Stimulated activated CD8-positive, alpha-beta memory T cell treated with anti-CD3 and anti-CD28 coated beads, Interleukin-15, amount 100 ng/mL, for 24 hours (primary cell): Measurements from ENCODE around the gene SPTLC3.
"Not testable (repeated sequence)": the region's sequence is repeated elsewhere in the genome, so short reads cannot be mapped to it uniquely, and the experiment has no call there.

Experiments used
- DNase-seq: peaks from one replicate; pipeline ENCODE4 v3.0.0-alpha.2; 2020; ENCODE audit warnings: low read depth

The SPTLC3 gene

GRCh38 chr20:13008761-13009681, at the start of gene SPTLC3:
Gene SPTLC3, plus strand, starts transcription at chr20:13008972. Its CDS starts 296 bp downstream, at chr20:13009268.
- DNase-seq, result no peak

- DNase-seq, result no peak
These were observed 47.0 kb upstream of the SPTLC3 start for GRCh38 chr20:12961725-12962124.

DNA sequence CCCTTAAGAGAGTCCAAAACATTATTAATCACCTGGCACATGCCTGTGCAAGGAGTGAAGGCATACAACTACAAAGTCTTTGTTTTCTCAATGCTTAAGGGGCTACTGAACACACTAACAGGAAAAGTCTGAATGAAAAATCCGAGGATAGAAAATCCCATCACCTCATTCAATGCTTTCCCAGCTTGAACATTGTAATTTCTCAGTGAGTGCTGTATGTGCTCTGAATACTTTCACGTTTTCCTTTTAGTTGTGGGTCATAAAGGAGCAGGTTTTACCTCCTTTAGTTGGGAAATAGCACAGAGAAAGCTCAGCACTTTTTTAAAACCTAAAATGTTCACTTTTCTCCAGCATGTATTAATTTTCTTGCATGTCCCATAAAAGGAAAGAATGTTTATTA, 45.9 kb upstream of the SPTLC3 start:
- no peak for DNase-seq

- DNase-seq, result no peak
These were observed 45.4 kb upstream of the SPTLC3 start for GRCh38 chr20:12963416-12963815.

DNA sequence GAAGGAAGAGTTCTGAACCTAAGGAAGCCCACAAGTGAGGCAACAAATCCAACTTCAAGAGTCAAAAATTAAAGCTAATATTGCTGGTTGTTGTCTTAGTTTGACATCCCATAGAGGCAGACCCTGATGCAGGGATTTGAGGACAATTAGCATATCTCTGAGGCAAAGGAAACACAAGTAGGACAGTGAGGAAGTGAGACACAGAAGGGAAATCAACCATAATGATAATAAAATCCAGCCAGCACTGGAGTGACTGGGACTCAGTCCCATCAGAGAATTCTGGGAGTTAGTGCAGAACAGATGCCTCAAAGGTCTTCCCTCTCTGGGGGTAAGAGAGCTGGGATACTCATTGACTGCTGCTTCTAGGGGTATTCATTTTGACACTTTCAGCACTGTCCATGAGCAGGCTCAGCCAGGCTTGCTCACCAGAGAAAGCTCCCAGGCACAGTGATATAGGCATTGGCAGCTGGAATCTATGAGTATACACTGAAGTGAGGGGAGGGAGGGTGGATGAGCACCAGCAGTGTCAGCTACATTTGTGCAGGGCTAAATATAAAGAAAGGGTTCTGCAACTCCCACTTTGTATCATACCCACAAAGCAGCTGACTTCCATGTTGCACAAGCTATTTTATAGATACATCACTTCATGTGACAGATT, 43.4 kb upstream of the SPTLC3 start:
- DNase-seq, result no peak

- DNase-seq, result no peak
These were observed 42.9 kb upstream of the SPTLC3 start for GRCh38 chr20:12965870-12966251.

- DNase-seq, result no peak
These were observed 42.2 kb upstream of the SPTLC3 start for GRCh38 chr20:12966468-12967085.

DNA sequence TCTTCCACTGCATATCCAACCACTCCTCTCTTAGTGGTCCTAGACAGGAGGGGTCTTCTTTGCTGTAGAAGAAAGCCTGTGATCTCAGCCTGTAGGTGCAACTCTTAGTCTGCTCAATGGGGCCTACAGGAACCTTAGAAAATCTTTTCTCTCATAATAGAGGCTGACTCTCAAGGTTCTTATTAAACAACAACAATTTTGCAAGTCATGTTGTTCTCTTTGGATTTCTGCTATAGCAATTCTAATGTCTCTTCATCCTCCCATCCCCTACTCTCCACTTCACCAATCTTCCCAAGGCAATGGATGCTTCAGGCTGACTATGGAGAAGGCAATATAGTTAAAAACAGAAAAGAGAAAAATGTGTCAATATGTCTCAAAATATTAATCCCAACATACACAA, 40.8 kb upstream of the SPTLC3 start:
- no peak for DNase-seq

GRCh38 chr20:12968472-12968871, 40.3 kb upstream of the SPTLC3 start:
- DNase-seq, result no peak

DNA sequence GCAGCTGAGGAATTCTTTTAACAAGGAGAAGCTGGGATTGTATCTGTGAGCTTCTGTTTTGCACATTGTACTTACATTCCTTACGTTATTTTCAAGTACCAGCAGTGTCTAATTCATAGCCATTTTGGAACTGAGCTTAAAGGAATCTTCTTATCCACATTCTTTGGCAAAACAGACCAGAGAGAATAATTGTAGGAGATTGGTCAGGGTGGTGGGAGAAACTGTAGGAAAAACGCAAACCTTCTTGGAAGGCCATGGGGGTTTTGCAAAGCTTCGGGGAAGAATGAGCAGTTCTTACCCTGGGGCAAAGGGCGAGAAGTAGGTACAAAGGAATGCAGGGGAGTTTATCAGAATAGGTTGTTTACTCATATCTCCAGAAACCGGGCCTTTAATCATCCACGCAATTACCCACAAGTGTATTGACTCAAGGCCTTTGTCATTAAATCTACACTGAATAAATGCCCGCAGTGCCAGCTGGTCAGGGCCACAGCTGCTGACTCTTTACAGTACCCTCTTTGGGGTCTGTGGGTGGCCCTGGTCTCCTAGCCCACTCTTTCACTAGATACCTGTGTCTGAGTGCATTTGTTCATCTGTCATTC, 39.6 kb upstream of the SPTLC3 start:
- no peak for DNase-seq

GRCh38 chr20:12970372-12970821, 38.4 kb upstream of the SPTLC3 start:
- DNase-seq, result no peak

- no peak for DNase-seq
These were observed 32.8 kb upstream of the SPTLC3 start for GRCh38 chr20:12975833-12976608.

DNA sequence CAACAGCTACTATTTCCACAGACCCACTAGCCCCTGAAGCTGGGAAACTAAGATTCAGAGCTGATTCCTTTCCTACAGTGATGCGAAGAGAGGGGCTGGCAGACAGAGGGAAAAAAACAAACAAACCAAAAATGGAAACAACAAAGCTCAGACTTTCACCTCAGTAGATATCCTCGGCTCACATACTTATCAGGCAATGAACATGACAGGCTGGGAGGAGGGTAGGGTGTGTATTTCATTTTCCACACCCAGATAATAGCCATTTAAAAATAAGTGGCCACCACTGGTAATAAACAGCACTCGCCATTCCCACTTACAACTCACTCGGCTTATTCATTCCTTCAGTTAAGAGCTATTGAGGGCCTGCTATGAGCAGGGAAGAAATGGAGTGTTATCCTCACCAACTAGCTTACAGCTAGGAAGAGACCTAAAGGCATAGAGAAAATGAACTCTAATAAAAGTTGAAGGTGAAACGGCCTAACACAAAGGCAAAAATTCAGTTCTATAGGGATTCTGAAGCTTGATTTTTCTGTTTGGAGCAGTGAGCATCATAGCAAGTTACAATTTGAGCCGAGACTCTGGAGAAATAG, 32.0 kb upstream of the SPTLC3 start:
- no peak for DNase-seq

GRCh38 chr20:12977328-12978125, 31.2 kb upstream of the SPTLC3 start:
- no peak for DNase-seq

DNA sequence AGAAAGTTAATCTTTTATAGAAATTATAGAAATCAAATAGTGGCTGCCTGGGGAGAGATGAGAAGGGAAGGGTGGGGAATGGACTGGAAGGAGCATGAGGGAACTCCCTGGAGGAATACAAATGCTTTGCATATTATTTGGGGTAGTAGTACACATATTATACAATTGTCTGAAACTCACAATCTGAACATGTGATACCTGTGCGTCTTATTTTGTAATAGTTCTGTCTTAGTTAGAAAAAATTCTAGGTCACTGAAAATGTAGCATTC, 30.7 kb upstream of the SPTLC3 start:
- no peak for DNase-seq

DNA sequence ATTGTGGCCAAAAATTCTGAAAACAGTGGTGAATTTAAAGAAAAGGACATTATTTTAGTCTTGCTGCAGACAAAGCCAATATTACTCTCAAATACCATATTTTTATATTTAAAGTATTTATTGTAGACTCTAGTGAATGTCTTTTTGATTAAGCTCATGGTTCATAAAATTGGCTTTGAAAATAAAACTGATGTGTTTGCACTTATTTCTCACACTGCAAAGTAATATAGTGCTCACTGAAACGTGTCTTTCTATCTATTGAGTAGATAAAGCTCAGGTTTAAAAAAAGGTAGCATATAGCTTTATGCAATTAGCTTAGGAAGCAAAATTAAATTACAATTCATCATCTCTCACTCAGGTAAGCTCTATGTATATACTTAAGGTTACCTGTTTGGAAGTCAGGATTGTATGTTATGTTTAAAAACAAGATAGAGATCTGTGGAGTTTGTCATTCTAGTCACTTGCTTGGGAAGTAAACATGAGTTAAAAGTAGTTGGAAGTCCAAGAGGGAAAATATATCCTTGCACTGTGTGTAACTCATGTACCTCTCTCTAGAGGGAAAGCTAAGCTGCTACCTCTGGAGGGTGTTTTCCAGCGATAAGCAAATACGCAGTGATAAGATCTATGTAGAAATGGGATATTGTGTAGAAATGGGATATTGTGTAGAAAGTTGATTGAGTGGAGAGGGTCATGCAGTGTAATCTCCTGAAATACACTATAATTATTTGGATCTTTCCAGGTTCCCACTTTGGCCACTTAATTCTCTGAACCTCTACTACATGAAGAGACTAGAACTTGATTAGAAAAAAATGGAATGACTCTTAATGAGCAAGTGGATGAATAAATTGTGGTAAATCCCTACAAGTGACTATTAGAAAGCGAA, 29.9 kb upstream of the SPTLC3 start:
- no peak for DNase-seq

DNA sequence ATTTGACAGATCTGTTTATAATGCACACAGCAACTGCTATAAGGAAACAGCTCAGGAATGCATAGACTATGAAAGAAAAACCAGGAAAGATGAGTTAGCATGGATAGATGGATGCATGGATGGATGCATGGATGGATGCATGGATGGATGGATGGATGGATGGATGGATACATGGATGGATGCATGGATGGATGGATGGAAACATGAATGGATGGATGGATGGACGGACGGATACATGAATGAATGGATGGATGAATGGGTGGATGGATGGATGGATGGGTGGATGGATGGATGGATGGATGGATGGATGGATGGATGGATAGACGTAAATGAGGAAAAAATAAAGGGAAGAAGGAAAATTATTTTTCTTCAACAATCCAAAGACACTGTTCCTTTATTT, 29.1 kb upstream of the SPTLC3 start:
- DNase-seq, result not testable (repeated sequence)

GRCh38 chr20:12982098-12982497, 26.7 kb upstream of the SPTLC3 start:
- no peak for DNase-seq

DNA sequence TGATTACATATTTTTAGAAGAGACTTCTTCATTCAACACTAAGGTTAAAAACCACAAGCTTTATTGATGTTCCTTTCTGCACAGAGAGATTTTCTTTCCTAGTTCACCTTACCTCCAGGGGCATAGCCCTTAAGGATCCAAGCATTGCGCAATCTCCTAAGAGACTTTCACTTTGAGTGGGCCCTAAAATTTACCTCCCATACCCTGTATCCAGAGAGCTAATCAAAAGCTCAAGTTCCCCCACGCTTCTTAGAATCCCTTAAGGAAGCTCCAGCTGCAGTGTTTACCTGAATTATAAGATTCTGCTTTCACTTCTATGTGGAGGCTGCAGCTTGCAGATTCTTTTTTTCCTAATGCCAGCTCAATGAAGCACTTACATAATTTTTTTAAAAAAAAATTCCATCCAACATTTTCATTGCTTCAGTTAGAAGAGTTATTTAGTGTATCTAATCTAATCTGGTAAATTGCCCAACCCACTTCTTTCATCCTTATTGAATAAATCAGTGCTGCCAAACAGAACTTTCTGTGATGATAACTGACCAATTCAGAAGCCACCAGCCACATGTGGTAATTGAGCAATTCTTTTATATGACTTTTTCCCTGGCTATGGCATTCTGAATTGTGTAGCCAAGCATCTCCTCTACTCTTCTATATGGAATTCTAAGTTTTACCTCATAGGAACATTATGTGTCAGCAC, 24.6 kb upstream of the SPTLC3 start:
- no peak for DNase-seq
